A549 treated with GW870086 at 1 μM for 4 hours (cell line): ENCODE measurements around the gene ARHGEF9. TPM values are rescaled to one million over a fixed set of nuclear protein-coding genes. Genes with fewer than 3 reads are reported as not detected.

ENCODE experiments used
- total RNA-seq: library from RNA; stranded (reverse); fragments of 200-300 nt; extraction: Qiagen RNA extraction; gene quantifications from 5 replicates; pipeline ENCODE4 v1.2.3, GENCODE V29; 2022; ENCODE audit warnings: low read depth

Gene ARHGEF9
- total RNA-seq: 4.3 to 6.9 TPM (median 5.1 TPM) in 5 replicates

GRCh38 chrX:63784902-63785707, at the start of gene ARHGEF9:
TSS of gene ARHGEF9 (minus strand) at chrX:63785214. CDS start at chrX:63785145, 69 bp downstream.

